ENCODE measurements around the gene DTL.

Gene DTL

GRCh38 chr1:212035835-212036605 lies 472 bp downstream of the DTL start:
- DNase-seq (ENCODE audit: low read depth in 2 of 3, low spot score in 2 of 3) = no peak

- no peak for DNase-seq (ENCODE audit: low read depth in 2 of 3, low spot score in 2 of 3)
Observed at GRCh38 chr1:212037900-212038299, 2.4 kb downstream of the DTL start.

- DNase-seq (ENCODE audit: low read depth in 2 of 3, low spot score in 2 of 3) = no peak
Observed at GRCh38 chr1:212039622-212040021, 4.1 kb downstream of the DTL start.

- no peak for DNase-seq (ENCODE audit: low read depth in 2 of 3, low spot score in 2 of 3)
Observed at GRCh38 chr1:212040629-212041412, 5.3 kb downstream of the DTL start.

GRCh38 chr1:212042436-212042835 lies 6.9 kb downstream of the DTL start:
- no peak for DNase-seq (ENCODE audit: low read depth in 2 of 3, low spot score in 2 of 3)

GRCh38 chr1:212044851-212045250 lies 9.3 kb downstream of the DTL start:
- DNase-seq (ENCODE audit: low read depth in 2 of 3, low spot score in 2 of 3) = no peak

GRCh38 chr1:212045981-212046380 lies 10.4 kb downstream of the DTL start:
- DNase-seq (ENCODE audit: low read depth in 2 of 3, low spot score in 2 of 3) = no peak

- no peak for DNase-seq (ENCODE audit: low read depth in 2 of 3, low spot score in 2 of 3)
Observed at GRCh38 chr1:212053993-212054392, 18.4 kb downstream of the DTL start.

- no peak for DNase-seq (ENCODE audit: low read depth in 2 of 3, low spot score in 2 of 3)
Observed at GRCh38 chr1:212055333-212055732, 19.8 kb downstream of the DTL start.

- DNase-seq (ENCODE audit: low read depth in 2 of 3, low spot score in 2 of 3) = no peak
Observed at GRCh38 chr1:212060632-212061472, 25.3 kb downstream of the DTL start.

GRCh38 chr1:212062832-212063438 lies 27.4 kb downstream of the DTL start:
- no peak for DNase-seq (ENCODE audit: low read depth in 2 of 3, low spot score in 2 of 3)

GRCh38 chr1:212067787-212068186 lies 32.2 kb downstream of the DTL start:
- no peak for DNase-seq (ENCODE audit: low read depth in 2 of 3, low spot score in 2 of 3)

- no peak for DNase-seq (ENCODE audit: low read depth in 2 of 3, low spot score in 2 of 3)
Observed at GRCh38 chr1:212070720-212071302, 35.3 kb downstream of the DTL start.

- no peak for DNase-seq (ENCODE audit: low read depth in 2 of 3, low spot score in 2 of 3)
Observed at GRCh38 chr1:212072047-212072446, 36.5 kb downstream of the DTL start.

- no peak for DNase-seq (ENCODE audit: low read depth in 2 of 3, low spot score in 2 of 3)
Observed at GRCh38 chr1:212073490-212073889, 37.9 kb downstream of the DTL start.

- no peak for DNase-seq (ENCODE audit: low read depth in 2 of 3, low spot score in 2 of 3)
Observed at GRCh38 chr1:212074313-212074712, 38.8 kb downstream of the DTL start.

GRCh38 chr1:212074856-212075255 lies 39.3 kb downstream of the DTL start:
- DNase-seq (ENCODE audit: low read depth in 2 of 3, low spot score in 2 of 3) = no peak

- no peak for DNase-seq (ENCODE audit: low read depth in 2 of 3, low spot score in 2 of 3)
Observed at GRCh38 chr1:212077028-212077427, 41.5 kb downstream of the DTL start.

GRCh38 chr1:212078826-212079225 lies 43.3 kb downstream of the DTL start:
- no peak for DNase-seq (ENCODE audit: low read depth in 2 of 3, low spot score in 2 of 3)

- DNase-seq (ENCODE audit: low read depth in 2 of 3, low spot score in 2 of 3) = no peak
Observed at GRCh38 chr1:212082765-212083406, 47.3 kb downstream of the DTL start.
